Hematopoietic multipotent progenitor cell treated with erythropoietin and hydrocortisone succinate and interleukin-3 and kit ligand, for 17 days (in vitro differentiated cells): ENCODE measurements around the gene POGZ.
"Not testable (repeated sequence)": the region's sequence is repeated elsewhere in the genome, so short reads cannot be mapped to it uniquely, and the experiment has no call there.

Experiments
- DNase-seq: peaks from one replicate; pipeline ENCODE4 v3.0.0-alpha.2; 2015; ENCODE audit warnings: low spot score

The POGZ gene

GRCh38 chr1:151478140-151478812, 19.0 kb upstream of the POGZ start:
- DNase-seq, result peak; percentile 3

- no peak for DNase-seq
Measured at GRCh38 chr1:151477066-151477465, 17.8 kb upstream of the POGZ start.

GRCh38 chr1:151476083-151476482, 16.8 kb upstream of the POGZ start:
- no peak for DNase-seq

GRCh38 chr1:151475175-151475574, 15.9 kb upstream of the POGZ start:
- DNase-seq, result no peak

DNA sequence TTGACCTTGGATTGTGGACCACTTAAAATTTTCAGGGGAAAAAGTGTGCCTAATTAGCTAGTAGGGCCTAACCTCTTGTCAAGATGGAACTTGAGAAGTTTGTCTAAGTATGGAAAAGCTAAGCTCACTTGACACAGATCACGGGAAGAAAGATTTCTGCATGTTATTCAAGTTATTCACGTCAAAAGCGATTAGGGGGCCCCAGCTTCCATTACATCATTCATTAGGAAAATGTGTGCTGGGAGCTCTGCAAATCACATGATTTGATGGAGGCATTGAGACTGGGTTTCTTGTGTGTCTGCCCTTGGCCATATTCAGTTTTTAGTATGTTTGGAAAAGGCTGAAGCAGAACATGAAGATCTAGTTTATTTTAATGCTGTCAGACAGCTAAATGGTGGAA, 15.5 kb upstream of the POGZ start:
- DNase-seq, result no peak

- DNase-seq, result no peak
Measured at GRCh38 chr1:151472856-151473731, 13.8 kb upstream of the POGZ start.

- DNase-seq, result no peak
Measured at GRCh38 chr1:151465026-151465425, 5.7 kb upstream of the POGZ start.

DNA sequence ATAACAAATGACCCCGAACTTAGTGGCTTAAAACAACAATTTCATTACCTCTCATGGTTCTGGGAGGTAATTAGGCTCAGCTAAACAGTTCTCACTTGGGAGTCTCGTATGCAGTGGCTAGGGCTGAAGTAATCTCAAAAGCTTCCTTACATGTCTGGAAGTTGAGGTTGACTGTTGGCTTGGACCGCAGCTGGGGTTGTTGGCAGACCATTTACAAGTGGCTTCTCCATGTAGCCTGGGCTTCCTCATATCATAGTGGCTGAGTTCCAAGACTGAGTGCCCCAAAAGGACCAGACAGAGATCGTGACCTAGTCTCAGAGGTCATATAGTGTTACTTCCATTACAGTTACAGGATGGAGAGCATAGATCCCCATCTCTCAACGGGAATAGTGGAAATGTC, 2.4 kb upstream of the POGZ start:
- DNase-seq, result no peak

DNA sequence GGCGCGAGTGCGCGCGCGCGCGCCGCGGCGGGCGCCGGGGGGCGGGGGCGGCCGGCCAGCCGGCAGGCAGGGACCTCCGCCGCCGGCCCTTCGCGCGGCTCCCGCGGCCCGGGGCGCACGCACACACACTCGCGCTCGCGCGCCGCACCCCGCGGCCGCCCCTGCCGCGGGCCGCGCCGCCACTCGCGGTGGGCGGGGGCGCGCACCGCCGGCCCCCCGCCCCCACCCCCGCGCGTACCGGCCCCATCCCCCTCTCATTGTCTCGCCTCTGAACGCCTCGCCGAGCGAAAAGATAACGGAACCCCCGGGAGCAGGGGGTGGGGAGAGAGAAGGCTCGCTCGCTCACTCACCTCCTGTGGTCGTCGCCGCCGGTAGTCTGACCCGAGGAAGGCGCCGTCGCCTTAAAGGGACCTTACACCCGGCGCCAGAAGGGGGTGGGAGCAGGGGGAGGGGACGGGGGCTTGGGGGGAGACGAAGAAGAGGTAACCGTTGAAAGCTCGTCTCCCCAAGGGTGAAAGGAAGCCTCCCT, 428 bp downstream of the POGZ start:
- peak; percentile 34 for DNase-seq

DNA sequence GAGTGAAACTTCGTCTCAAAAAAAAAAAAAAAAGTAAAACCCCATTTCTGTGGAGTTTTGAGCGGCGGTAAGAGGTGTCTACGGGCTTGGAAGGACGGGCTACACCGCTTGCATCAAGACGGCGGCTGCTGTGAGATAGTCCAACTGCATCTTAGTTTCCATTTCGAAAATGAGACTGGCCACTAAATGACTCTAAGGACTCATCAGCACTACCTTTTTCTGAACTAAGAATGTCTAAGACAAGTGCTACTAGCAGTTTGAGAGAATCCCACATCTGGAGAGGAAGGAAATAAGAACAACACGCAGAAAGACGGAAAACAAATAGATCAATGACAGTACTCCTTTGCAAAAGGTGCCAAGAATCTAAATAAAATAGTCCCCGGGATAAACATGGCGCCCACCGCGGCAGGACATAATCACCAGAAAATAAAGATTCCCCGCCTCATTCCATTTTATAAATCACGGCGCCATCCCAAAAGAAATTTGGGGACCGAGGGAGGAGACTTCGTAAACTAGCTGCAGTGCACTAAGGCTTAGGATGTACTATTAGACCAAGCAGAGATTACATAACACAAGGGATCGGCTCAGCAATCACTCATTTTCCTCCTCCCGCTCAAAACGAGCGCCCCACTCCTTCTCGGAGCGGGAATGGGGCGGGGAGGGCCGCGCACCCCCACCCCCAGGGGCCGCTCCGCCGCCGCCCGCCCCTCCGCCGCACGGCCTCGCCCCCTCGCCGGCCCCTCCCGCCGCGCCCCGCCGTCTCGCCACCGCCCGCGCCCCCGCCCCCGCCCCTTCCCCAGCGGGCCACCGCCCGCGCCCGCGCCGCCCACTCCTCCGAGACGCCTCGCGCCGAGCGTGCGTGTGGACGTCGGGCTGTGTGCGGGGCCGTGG, 1.1 kb downstream of the POGZ start:
- DNase-seq, result peak; percentile 52

- DNase-seq, result no peak
Measured at GRCh38 chr1:151455966-151456365, 3.3 kb downstream of the POGZ start.

DNA sequence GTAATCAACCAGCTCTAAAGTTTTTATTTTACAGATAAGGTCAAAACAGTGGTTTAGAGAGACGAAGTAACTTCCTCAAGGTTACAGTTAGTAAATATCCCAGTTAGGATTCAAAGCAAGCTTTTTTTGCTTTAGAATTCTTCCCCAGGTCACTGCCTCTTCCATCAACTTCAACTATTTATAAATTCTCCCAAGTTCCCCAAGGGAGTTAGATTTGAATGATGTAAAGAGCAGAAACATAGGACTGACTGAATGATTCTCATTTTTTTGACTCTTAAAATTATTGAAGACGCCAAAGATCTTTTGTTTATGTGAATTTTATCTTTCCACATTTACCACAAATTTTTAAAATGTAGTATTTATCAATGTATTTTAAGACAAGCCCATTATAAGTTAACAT, 4.1 kb downstream of the POGZ start:
- no peak for DNase-seq

DNA sequence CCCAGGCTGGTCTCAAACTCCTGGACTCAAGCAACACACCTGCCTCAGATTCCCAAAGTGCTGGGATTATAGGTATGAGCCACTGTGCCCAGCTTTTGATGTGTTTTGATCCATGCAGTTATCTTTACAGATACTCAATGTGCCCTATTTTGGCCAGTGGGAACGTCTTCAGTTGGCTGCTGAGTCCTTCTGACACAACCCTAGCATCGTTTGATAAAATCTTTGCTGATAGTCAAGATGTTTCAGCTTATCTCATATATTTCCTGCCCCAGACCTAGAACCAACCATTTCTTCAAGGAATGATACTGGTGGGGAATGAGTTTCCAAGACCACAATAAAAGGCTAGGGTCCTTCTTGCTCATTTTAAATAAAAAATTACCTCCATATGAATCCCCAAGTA, 11.6 kb downstream of the POGZ start:
- no peak for DNase-seq

DNA sequence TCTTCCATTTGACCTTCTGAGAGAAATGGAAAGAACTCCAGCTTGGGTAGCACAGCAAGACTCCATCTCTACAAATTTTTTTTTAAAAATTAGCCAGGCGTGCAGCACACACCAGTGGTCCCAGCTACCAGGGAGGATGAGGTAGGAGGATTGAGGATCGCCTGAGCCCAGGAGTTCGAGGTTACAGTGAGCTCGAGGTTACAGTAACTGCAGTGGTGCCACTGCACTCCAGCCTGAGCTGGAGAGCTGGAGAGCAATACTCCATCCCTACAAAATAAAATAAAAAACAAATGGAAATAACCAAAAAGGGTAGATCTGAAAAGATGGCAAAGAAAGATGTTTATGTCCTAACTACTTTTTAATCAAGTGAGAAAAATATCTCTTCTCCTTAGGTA, 14.5 kb downstream of the POGZ start:
- no peak for DNase-seq

DNA sequence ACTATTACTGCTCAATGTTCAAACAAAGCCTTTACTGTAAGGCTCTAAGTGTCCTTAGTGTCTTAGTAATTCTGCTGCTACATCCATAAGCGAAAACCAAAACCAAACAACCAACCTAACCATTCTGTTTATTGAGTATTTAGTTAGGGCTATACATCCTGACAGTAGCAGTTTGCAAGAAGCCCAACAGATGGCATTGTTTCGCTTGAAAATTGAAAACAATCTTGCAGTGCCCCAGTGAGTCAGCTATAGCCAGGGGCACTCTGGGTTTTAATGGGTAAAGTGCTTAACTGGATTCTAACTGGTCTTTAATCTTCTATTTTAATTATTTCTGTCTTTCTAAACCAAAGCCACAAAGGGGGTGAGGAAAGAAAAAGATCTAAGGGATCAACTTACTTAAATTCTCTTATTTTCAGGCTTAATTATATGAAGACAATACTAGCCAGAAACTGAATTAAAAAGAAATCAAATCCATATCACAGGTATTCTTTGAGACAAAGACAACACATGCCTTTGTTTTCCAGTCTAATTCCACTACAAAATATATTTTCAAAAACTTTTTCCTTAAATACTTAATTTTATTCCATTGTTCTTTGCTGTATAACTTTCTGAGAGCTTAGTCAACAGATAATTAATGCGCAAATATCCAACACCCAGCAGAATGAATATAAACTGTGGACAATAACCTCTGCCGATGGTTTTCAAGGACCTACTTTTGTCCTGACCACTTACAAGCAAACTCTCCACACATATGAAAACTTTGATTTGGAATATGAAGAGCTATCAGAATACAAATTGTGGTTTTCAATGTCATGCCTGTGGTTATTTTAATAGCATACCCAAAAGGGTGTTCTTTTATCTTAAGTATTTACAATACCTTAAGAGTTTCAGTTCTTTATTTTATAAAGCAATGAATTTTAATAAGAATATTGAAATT, 15.2 kb downstream of the POGZ start:
- DNase-seq, result peak; percentile 84

DNA sequence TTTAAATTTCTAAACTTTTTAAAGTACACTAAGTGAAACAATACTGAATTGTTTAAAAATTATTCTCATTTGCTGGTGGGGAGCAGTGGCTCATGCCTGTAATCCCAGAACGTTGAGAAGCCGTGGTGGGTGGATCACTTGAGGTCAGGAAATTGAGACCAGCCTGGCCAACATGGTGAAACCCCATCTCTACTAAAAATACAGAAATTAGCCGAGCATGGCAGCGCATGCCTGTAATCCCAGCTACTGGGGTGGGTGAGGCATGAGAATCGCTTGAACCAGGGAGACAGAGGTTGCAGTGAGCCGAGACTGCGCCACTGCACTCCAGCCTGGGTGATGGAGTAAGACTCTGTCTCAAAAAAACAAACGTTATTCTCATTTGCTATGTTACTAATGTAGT, 21.9 kb downstream of the POGZ start:
- not testable (repeated sequence) for DNase-seq

- no peak for DNase-seq
Measured at GRCh38 chr1:151436985-151437384, 22.3 kb downstream of the POGZ start.

- DNase-seq, result no peak
Measured at GRCh38 chr1:151435174-151435573, 24.1 kb downstream of the POGZ start.

DNA sequence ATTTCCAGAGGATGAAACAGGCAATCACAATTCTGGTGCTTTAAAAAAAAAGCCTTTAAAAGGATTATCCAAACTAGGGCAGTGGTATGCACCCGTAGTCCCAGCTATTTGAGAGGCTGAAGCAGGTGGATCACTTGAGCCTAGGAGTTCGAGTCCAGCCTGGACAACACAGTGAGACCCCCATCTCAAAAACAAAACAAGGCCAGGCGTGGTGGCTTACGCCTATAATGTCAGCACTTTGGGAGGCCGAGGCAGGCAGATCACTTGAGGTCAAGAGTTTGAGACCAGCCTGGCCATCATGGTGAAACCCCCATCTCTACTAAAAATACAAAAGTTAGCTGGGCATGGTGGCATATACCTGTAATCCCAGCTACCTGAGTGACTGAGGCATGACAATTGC, 25.5 kb downstream of the POGZ start:
- DNase-seq, result not testable (repeated sequence)

DNA sequence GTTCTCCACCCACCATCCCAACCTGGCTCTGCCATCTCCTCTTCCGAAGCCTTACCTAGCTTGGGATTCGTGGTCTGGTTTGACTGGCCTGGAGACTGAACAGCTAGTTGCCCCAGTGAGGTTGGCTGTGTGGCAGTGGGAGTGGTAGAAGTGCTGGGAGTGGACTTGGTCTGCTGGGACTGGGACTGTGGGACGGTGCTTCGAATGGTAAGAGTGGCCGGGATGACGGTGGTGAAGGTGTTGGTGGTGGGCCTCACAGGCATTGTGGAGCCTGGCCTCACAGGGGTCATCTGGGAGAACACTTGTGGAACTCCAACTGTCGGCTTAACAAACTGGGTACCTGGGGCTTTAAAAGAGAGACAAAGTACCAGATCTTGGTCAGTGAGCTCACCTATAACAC, 31.2 kb downstream of the POGZ start:
- no peak for DNase-seq

DNA sequence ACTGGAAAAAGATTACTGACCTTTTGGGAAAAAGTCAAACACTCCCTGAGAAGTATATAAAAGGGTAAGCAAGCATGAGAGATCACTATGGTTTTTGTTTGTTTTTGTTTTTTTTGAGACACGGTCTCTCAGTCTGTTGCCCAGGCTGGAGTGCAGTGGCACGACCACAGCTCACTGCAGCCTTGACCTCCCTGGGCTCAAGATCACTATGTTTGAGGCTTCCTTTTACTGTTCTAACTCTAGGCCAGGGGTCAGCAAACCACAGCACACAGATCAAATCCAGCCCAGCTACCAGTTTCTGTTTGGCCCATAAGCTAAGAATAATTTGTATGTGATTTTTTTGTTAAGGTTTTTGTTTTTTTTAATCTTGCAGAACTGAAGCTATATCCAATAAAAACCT, 34.2 kb downstream of the POGZ start:
- no peak for DNase-seq
